Measurements from ENCODE around the gene SSR2. TPM values are rescaled to one million over a fixed set of nuclear protein-coding genes. Genes with fewer than 3 reads are reported as not detected.

SSR2 gene
- total RNA-seq, 6 donors from 2014 or later: 66.0 to 395 (median 228) TPM

GRCh38 chr1:156065871-156066270 lies 45.1 kb upstream of the SSR2 start:
- no peak overlapping the region for H3K27ac ChIP-seq
- WGBS, 2 donors: 78 to 87% methylated on average over 16 of the region's 16 CpGs

GRCh38 chr1:156065212-156065611 lies 44.5 kb upstream of the SSR2 start:
- ATAC-seq (ENCODE audit: low FRiP score in 2 of 2) (no peak), DNase-seq (no peak)
- H3K9me3 ChIP-seq: no peaks in the 10 kb centered on the region
- peaks cover 0 to 10% (median 0%) of the 10 kb centered on the region in 4 donors for H3K4me1 ChIP-seq
- H3K4me3 ChIP-seq: no peak overlapping the region
- WGBS, 2 donors: 82 to 87% methylated on average over 3 of the region's 3 CpGs
- no peak overlapping the region for H3K27ac ChIP-seq
- no peaks in the 10 kb centered on the region for H3K27me3 ChIP-seq
- TF ChIP-seq POLR2AphosphoS5 (IDR thresholded peaks at IDR 0.05) (no peak), POLR2A (IDR thresholded peaks at IDR 0.05) (no peak), CTCF (IDR thresholded peaks at IDR 0.05) (no peak)
- peaks cover 0 to 6% (median 1%) of the 10 kb centered on the region in 4 donors for H3K36me3 ChIP-seq

More at GRCh38 chr1:156065871-156066270, 45.1 kb upstream of the SSR2 start:
- Histone ChIP-seq H3K36me3 (peaks cover 0 to 6% (median 1%) of the 10 kb centered on the region in 4 donors), H3K4me3 (no peak overlapping the region), H3K4me1 (peaks cover 0 to 10% (median 0%) of the 10 kb centered on the region in 4 donors), H3K9me3 (no peaks in the 10 kb centered on the region), H3K27me3 (no peaks in the 10 kb centered on the region)
- DNase-seq (no peak), ATAC-seq (ENCODE audit: low FRiP score in 2 of 2) (no peak)
- TF ChIP-seq POLR2A (IDR thresholded peaks at IDR 0.05) (no peak), EP300 (IDR thresholded peaks at IDR 0.05) (no peak), POLR2AphosphoS5 (IDR thresholded peaks at IDR 0.05) (no peak), CTCF (IDR thresholded peaks at IDR 0.05) (no peak)

- TF ChIP-seq POLR2A (IDR thresholded peaks at IDR 0.05) (no peak), CTCF (IDR thresholded peaks at IDR 0.05) (no peak), POLR2AphosphoS5 (IDR thresholded peaks at IDR 0.05) (no peak), EP300 (IDR thresholded peaks at IDR 0.05) (no peak)
- Histone ChIP-seq H3K36me3 (peaks cover 0 to 3% (median under 1%) of the 10 kb centered on the region in 4 donors), H3K4me3 (no peak overlapping the region), H3K4me1 (peaks cover 0 to 10% (median 0%) of the 10 kb centered on the region in 4 donors), H3K27me3 (no peaks in the 10 kb centered on the region), H3K9me3 (no peaks in the 10 kb centered on the region), H3K27ac (no peak overlapping the region)
- ATAC-seq (ENCODE audit: low FRiP score in 2 of 2) (no peak), DNase-seq (no peak)
- WGBS, 2 donors: 97 to 100% methylated on average over 2 of the region's 2 CpGs
Measured at GRCh38 chr1:156064615-156065014, 43.9 kb upstream of the SSR2 start.

GRCh38 chr1:156063997-156064285 lies 43.2 kb upstream of the SSR2 start:
- H3K4me3 ChIP-seq: no peak overlapping the region

More at GRCh38 chr1:156063997-156064285, 43.2 kb upstream of the SSR2 start:
- DNase-seq (no peak), ATAC-seq (ENCODE audit: low FRiP score in 2 of 2) (no peak)
- WGBS, 2 donors: 67 to 82% methylated on average over 2 of the region's 2 CpGs
- H3K27me3 ChIP-seq: no peaks in the 10 kb centered on the region
- H3K9me3 ChIP-seq: no peaks in the 10 kb centered on the region
- no peak for TF ChIP-seq EP300 (IDR thresholded peaks at IDR 0.05)
- TF ChIP-seq CTCF (IDR thresholded peaks at IDR 0.05): no peak
- no peak for TF ChIP-seq POLR2A (IDR thresholded peaks at IDR 0.05)
- TF ChIP-seq POLR2AphosphoS5 (IDR thresholded peaks at IDR 0.05): no peak
- H3K27ac ChIP-seq: no peak overlapping the region
- peaks cover 0 to 3% (median 0%) of the 10 kb centered on the region in 4 donors for H3K36me3 ChIP-seq
- peaks cover 0 to 10% (median 0%) of the 10 kb centered on the region in 4 donors for H3K4me1 ChIP-seq

All from upper lobe of left lung (tissue), 6 donors.